SK-N-MC (cell line): ENCODE measurements around the gene ZC3H11A.

Source experiments
- EZH2 ChIP-seq: fragments of 200-600 bp; sonication (generic); IDR thresholded peaks from one replicate; pipeline ENCODE4 v1.6.1; 2017; ENCODE audit warnings: antibody characterized with exemption
- FOXP2 ChIP-seq: optimal IDR thresholded peaks from 2 replicates; pipeline ENCODE3; 2011; ENCODE audit warnings: mild to moderate bottlenecking, moderate library complexity; ENCODE audit not compliant: insufficient read depth; ENCODE audit errors: extremely low read length, control extremely low read depth
- POLR2AphosphoS5 ChIP-seq: IDR thresholded peaks from 2 replicates; pipeline ENCODE4 v1.6.1; 2012; ENCODE audit warnings: mild to moderate bottlenecking, low read depth, low read length, borderline replicate concordance

GRCh38 chr1:203760506-203760905, 34.9 kb upstream of the ZC3H11A start:
- no peak for TF ChIP-seq POLR2AphosphoS5
- TF ChIP-seq FOXP2 = no peak
- no peak for TF ChIP-seq EZH2
